Embryonic facial prominence (tissue), 1 donor: ENCODE data around the gene ZNF879.

ENCODE experiments used
- DNase-seq: peaks from one replicate; pipeline ENCODE4 v3.0.0-alpha.2; 2016; ENCODE audit errors: extremely low spot score

The ZNF879 gene

DNA sequence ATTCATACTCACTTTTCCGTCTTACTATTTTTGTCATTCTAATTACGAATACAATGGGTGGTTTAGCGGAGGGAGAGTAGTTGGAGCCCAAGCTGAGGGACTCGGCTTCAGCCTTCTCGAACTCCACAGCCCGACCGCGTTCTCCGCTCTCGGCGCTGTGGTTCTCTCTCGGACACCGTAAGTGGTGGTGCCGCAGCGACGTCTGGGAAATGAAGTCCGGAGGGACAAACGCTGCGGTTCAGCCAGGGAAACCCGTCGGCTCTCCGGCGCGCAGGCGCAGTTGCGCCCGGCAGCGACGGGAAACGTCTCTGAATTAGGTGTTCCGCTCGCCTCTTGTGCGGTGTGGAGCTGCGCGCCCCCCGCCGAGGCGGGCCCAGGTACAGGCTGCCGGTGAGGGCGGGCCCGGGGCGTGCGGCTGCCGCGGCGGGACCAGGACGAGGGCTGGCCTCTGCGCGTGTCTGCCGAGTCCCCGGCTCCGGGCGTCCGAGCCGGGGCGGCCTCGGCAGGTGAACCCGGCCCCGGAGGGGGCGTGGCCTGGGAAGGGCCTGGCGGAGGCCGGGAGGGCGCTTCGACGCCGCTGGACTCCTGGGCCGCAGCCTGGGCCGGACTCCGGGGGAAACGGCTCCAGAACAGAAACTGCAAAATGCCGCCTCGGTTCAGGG lies at the start of gene ZNF879:
Gene ZNF879 (plus strand): TSS at position 277 of the 662 bp plus-strand sequence. CDS start 1,201 bp downstream, outside the sequence.
- DNase-seq = peak; percentile 91

GRCh38 chr5:178981381-178981780 lies 42.2 kb upstream of the ZNF879 start:
- DNase-seq = no peak

DNA sequence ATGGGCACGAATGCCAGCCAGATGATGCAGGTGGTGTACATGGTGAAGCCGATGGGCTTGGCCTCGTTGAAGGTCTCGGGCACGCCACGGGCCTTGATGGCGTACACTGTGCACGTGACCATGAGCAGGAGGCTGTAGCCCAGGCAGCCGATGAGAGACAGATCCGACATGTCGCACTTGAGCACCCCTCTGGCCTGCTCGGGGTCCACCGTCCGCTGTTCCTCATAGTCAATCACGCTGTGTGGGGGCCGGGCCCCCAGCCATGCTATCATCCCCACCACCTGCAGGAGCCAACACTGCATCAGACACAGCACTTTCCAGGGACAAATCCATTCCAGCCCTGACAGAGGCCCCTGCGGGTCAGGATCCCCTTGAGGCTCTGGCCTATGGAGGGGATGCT lies 40.7 kb upstream of the ZNF879 start:
- DNase-seq = no peak

- DNase-seq = no peak
Measured at GRCh38 chr5:178983728-178984127, 39.9 kb upstream of the ZNF879 start.

DNA sequence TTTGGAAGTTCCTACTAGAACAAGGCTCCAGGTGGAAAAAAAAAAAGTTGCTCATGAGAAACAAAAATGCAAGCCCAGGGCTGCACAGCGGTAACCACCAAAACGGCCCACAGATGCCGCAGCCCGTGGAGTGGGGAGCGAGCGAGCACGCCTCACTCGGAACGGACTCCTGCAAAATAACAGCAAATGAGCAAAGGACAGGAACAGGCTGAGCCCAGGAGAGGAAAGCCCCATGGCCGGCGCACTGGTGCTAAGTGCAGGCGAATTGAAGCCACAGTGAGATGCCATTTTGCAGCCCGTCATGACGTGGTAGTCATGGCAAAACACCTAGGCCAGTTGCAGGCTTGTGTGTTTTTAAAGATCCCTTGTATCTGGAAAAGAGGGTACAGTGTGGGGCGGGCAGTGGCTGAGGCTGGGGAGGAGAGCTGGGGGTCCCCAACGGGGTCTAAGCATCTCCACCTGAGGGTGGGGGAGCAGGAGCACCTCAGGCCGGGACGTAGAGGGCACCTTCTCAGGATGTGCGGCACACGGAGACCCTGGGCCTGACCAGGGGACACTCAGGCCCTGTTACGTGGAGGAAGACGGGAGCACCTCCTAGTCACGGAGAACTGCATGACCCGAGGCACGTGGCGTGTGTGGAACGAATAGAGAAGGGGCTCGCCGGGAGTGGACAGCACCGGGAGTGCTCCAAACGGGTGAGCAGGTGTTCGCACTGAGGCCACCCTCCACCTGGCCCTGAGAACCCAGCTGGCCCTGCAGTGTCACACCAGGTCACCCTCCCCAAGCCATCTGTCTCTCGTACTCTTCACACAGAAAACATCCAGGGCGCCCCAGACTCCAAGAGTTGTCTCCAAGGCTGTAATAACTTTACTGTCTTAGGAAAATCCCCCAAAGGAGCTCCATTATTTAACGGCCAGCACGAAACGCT lies 39.2 kb upstream of the ZNF879 start:
- no peak for DNase-seq

DNA sequence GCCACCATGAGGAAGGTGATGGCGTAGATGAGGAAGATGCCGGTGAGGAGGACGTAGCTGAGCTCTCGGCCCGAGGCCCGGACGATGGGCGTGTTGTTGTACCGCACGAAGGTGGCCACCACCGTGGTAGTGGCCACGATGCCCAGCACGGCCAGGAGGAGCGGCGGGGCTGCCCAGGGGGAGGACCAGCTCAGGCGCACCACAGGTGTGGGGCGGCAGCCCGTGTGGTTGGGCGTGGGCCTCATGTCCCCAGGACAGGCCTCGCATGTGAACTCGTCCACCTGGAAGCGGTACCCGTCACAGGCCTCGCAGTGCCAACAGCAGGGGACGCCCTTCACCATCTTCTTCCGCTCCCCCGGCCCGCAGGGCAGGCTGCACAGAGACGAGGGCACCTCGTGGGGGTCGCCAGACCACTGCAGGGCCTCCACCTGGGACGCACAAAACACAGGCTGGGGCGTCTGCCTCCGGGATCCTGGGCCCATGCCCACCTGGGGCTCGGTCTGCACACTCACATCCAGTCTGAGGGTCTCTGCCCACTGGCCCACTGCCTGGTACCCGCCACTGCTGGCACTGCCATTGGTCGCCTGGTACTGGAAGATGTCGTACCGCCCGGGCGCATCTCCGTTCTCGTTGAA lies 37.2 kb upstream of the ZNF879 start:
- no peak for DNase-seq

GRCh38 chr5:178988436-178989220 lies 35.0 kb upstream of the ZNF879 start:
- no peak for DNase-seq

DNA sequence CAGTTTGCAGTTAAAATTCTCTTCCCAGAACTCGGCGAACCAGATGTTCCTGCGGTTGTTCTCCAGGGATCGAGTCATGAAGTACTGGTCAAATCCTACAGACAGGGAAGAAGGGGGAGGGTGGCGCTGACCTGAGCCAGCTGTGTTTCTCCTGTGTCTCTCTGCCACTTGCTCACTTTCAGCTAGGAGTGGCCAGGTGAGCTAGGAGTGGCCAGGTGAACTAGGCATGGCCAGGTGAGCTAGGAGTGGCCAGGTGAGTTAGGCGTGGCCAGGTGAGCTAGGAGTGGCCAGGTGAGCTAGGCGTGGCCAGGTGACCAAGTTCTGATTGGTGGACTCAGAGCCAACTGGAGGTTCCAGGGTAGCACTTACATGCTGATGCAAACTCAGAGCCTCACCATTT lies 34.3 kb upstream of the ZNF879 start:
- no peak for DNase-seq

GRCh38 chr5:178990491-178990890 lies 33.1 kb upstream of the ZNF879 start:
- no peak for DNase-seq

DNA sequence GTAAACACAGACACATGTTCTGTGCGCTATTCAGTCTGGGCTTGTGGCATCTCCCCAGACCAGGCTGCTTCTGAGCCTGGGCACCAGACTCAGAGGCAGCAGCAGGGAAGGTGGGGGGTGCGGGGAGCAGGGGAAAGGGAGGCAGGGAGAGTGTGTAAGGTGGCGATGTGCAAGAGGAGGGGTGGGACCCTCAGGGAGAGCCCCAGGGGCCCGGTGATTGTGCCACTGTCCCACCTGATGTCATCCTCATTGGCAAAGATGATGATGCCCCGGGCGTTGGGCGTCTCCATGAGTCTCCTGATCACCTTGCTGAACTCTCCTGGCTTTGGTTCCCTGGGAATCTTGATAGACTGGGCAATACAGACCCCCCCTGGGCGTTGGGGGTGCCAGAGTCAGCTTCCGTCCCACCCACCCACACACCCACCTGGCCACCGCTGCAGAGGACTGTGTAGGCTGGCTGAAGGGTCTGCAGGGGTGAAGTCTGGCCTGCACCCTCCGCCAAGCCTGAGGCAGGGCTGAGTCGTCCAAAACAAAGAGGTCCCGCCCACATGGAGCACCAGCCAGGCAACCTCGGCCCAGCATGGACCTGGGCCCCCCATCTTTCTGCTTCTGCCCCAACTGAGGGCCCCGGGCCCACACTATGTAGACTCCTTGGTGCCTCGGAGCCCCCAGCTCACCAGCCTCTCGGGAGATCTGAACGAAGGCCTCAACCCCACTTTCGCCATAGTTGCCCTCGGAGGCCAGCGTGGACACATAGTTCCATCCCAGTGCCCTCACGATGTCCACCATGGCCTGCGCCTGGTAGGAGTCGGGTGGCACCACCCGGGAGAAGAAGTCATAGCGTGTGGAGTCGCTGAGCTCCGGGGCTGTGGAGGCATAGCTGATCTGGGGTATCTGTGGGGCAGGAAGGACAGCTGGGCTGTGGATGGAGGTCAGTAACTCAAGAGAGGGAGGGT lies 32.1 kb upstream of the ZNF879 start:
- no peak for DNase-seq

DNA sequence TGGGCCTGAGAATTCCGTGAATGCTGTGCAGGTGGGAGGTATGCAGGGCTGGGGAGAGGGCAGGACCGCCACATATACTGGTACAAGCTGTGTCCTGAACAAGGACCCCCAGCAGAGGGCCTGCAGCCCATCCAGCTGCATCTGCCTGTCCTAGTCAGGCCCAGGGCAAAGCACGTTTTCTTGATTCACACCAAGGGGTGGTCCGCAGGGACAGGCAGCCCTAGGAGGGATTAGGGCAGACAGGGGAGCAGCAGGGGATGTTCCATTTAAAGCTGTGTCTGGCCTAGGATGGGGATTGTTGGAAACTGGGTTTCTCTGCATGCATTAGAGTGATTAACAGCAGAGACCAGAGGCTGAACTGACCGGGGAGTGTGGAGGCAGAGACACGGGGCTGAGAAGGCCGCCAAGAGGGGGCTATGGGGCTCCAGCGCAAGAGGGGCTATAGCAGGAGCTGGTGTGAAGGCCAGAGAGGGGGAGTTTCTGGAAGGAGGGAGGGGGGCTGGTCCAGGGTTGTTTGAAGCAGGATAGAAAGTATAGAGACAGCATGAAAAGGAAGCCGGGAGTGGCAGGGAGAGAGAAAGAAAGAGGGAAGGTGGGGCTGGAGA lies 31.2 kb upstream of the ZNF879 start:
- DNase-seq = no peak

DNA sequence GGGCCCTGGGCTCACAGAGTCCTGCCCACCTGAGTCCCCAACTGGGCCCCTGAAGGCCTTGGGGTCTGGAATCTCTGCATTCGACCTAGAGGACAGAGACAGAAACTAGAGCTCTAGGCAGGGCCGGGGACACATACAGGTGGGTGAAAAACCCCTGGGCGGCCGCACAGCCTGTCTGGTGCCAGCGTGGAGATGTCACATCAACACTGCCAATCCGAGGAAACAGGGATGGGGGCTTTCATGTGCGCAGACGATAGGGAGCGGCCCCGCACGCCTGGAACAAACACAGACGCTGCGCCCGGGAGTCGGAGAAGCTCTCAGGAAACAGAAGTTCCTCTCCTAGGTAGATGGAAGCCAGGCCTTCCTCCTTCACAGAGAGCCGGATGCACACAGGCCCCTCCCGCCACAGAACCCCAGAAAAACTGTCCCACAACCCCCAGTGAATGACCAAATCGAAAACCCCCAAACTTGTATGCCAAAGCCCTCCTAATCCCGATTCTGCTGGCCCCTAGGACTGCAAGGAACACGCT lies 30.3 kb upstream of the ZNF879 start:
- no peak for DNase-seq

GRCh38 chr5:178993955-178994579 lies 29.5 kb upstream of the ZNF879 start:
- DNase-seq = no peak

GRCh38 chr5:178994580-178995340 lies 28.8 kb upstream of the ZNF879 start, which contains the start of gene GRM6:
Gene GRM6 (minus strand): TSS chr5:178995320. CDS start chr5:178994944, 376 bp downstream.
- DNase-seq = no peak

DNA sequence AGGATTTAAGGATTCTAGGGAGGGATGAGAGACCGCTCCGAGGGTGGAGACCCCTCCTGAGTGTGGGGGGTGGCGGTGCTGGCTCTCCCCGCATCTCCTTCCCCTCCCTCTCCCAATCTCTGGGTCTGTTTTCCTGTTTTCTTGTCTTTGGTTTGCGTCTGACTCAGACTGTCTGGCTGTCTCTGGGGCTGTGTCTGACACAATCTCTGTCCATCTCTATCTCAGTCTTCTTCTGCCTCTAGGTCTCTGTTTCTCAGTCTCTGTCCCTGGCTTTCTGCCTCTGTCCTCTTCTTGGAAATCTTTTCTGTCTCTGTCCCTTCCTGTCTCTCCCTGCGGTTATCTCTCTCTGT lies 28.3 kb upstream of the ZNF879 start:
- DNase-seq = no peak

- DNase-seq = no peak
Measured at GRCh38 chr5:178996156-178996555, 27.4 kb upstream of the ZNF879 start.

- DNase-seq = no peak
Measured at GRCh38 chr5:178997191-178997590, 26.4 kb upstream of the ZNF879 start.

- no peak for DNase-seq
Measured at GRCh38 chr5:178998441-178998840, 25.2 kb upstream of the ZNF879 start.

- no peak for DNase-seq
Measured at GRCh38 chr5:179006564-179006963, 17.0 kb upstream of the ZNF879 start.
